PC-3 (cell line): ENCODE measurements around the gene PLD4. TPM values are rescaled to one million over a fixed set of nuclear protein-coding genes. Genes with fewer than 3 reads are reported as not detected.

Experiments
- ATAC-seq: fragments of 200-7000 bp; cut with Tn5 transposase; 2 replicates; pipeline ENCODE4 v1.9.1; 2020; ENCODE audit warnings: mild to moderate bottlenecking, moderate library complexity
- BruUV-seq: library from RNA; stranded (reverse); fragments of 400-500 nt; replicated peaks from 2 replicates; lab custom pipeline; 2021; lab: Mats Ljungman, UMichigan
- CTCF ChIA-PET: fragments of 300-600 bp; sonication (Branson Sonifier 250); formaldehyde crosslinking; loops from one replicate; lab custom pipeline; 2022; ENCODE audit warnings: antibody characterized with exemption; lab: Charles Lee
- POLR2A ChIA-PET: fragments of 300-600 bp; sonication (Branson Sonifier 250); formaldehyde crosslinking; loops from one replicate; lab custom pipeline; 2022; ENCODE audit warnings: antibody characterized with exemption; ENCODE audit not compliant: unreplicated experiment; lab: Charles Lee
- DNase-seq: peaks from one replicate; pipeline ENCODE4 v3.0.0-alpha.2; 2015
- H2AFZ ChIP-seq: fragments of 300-600 bp; sonication (generic); 2 replicates; pipeline ENCODE4 v1.6.0; 2016; ENCODE audit warnings: antibody characterized with exemption, low read length
- H3F3A ChIP-seq: fragments of 300-600 bp; sonication (generic); one replicate; pipeline ENCODE4 v1.6.0; 2017; ENCODE audit warnings: antibody characterized with exemption, low read length, control low read depth, mild to moderate bottlenecking; ENCODE audit not compliant: unreplicated experiment
- H3K27ac ChIP-seq: fragments of 300-600 bp; sonication (generic); 2 replicates; pipeline ENCODE4 v1.5.1; 2016; ENCODE audit warnings: mild to moderate bottlenecking, low read length
- H3K27me3 ChIP-seq: fragments of 300-600 bp; sonication (generic); 2 replicates; pipeline ENCODE4 v1.6.1; 2016; ENCODE audit warnings: low read length, mixed read lengths
- H3K36me3 ChIP-seq: fragments of 300-600 bp; sonication (generic); 2 replicates; pipeline ENCODE4 v1.6.1; 2016; ENCODE audit warnings: low read depth, mixed run types, low read length, mixed read lengths
- H3K4me1 ChIP-seq: fragments of 300-600 bp; sonication (generic); 2 replicates; pipeline ENCODE4 v1.5.1; 2016; ENCODE audit warnings: low read length; ENCODE audit not compliant: insufficient read depth
- H3K4me2 ChIP-seq: fragments of 300-600 bp; sonication (generic); 2 replicates; pipeline ENCODE4 v1.6.0; 2016; ENCODE audit warnings: low read length
- H3K4me3 ChIP-seq: fragments of 300-600 bp; sonication (generic); 2 replicates; pipeline ENCODE4 v1.5.1; 2016; ENCODE audit warnings: mild to moderate bottlenecking, low read length, mixed read lengths
- H3K79me2 ChIP-seq: fragments of 300-600 bp; sonication (generic); 2 replicates; pipeline ENCODE4 v1.6.1; 2017; ENCODE audit warnings: low read length, mixed read lengths
- H3K9ac ChIP-seq: fragments of 300-600 bp; sonication (generic); 2 replicates; pipeline ENCODE4 v1.6.0; 2016; ENCODE audit warnings: mild to moderate bottlenecking, low read length
- H3K9me2 ChIP-seq: fragments of 300-600 bp; sonication (generic); replicated peaks from 2 replicates; pipeline ENCODE4 v1.6.1; 2016; ENCODE audit warnings: mixed run types, low read length, mixed read lengths
- H3K9me3 ChIP-seq: fragments of 300-600 bp; sonication (generic); 2 replicates; pipeline ENCODE4 v1.6.1; 2016; ENCODE audit warnings: low read length, mixed read lengths
- H4K20me1 ChIP-seq: fragments of 300-600 bp; sonication (generic); 2 replicates; pipeline ENCODE4 v1.6.1; 2016; ENCODE audit warnings: low read length, mixed read lengths
- EZH2 ChIP-seq: fragments of 300-600 bp; sonication (generic); IDR thresholded peaks from one replicate; pipeline ENCODE4 v1.6.1; 2017; ENCODE audit warnings: antibody characterized with exemption, mild to moderate bottlenecking, low read length; ENCODE audit not compliant: unreplicated experiment
- EZH2phosphoT487 ChIP-seq: fragments of 300-600 bp; sonication (generic); IDR thresholded peaks from 2 replicates; pipeline ENCODE4 v1.6.1; 2018; ENCODE audit warnings: mild to moderate bottlenecking, antibody characterized with exemption, low read length, borderline replicate concordance
- intact Hi-C: fragments of 100-400 bp; cut with micrococcal nuclease; formaldehyde crosslinking; loops from 2 replicates; pipeline ENCODE4 v1.9.0; 2023
- total RNA-seq: library from RNA; depleted of rRNA; stranded (reverse); fragments of >200 nt; gene quantifications from 2 replicates; pipeline ENCODE4 v1.2.3, GENCODE V29; 2014
- TF ChIP-seq, protein P1 (sequence below): fragments of 300-600 bp; sonication (generic); conservative IDR thresholded peaks from 2 replicates; pipeline ENCODE4 v1.5.1; 2017; ENCODE audit warnings: antibody characterized with exemption, low read depth, mild to moderate bottlenecking, low read length

PLD4 gene
- total RNA-seq, 1 experiment from 2014 or later, result 0.04 TPM

- no peaks in the 10 kb centered on the region for H3K9me3 ChIP-seq
- no peaks in the 10 kb centered on the region for H3K36me3 ChIP-seq
- no peak overlapping the region for H3K4me3 ChIP-seq
- H3K27ac ChIP-seq, result no peak overlapping the region
- BruUV-seq, result no TSS peak
- H3F3A ChIP-seq, result no peaks in the 10 kb centered on the region
- no peaks in the 10 kb centered on the region for H3K4me1 ChIP-seq
- no peak overlapping the region for H3K4me2 ChIP-seq
- H4K20me1 ChIP-seq, result no peaks in the 10 kb centered on the region
- H3K9me2 ChIP-seq, result no peaks in the 10 kb centered on the region
- H3K9ac ChIP-seq, result no peak overlapping the region
- H3K27me3 ChIP-seq, result no peaks in the 10 kb centered on the region
- no peak overlapping the region for H2AFZ ChIP-seq
- ChIA-PET CTCF (no interaction called here), POLR2A (no interaction called here)
- ATAC-seq (no peak), DNase-seq (no peak)
- intact Hi-C loops, result no loop called here
- H3K79me2 ChIP-seq, result no peaks in the 10 kb centered on the region
- TF ChIP-seq EZH2phosphoT487, result no peak
- TF ChIP-seq, protein P1, sequence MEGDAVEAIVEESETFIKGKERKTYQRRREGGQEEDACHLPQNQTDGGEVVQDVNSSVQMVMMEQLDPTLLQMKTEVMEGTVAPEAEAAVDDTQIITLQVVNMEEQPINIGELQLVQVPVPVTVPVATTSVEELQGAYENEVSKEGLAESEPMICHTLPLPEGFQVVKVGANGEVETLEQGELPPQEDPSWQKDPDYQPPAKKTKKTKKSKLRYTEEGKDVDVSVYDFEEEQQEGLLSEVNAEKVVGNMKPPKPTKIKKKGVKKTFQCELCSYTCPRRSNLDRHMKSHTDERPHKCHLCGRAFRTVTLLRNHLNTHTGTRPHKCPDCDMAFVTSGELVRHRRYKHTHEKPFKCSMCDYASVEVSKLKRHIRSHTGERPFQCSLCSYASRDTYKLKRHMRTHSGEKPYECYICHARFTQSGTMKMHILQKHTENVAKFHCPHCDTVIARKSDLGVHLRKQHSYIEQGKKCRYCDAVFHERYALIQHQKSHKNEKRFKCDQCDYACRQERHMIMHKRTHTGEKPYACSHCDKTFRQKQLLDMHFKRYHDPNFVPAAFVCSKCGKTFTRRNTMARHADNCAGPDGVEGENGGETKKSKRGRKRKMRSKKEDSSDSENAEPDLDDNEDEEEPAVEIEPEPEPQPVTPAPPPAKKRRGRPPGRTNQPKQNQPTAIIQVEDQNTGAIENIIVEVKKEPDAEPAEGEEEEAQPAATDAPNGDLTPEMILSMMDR, result no peak
- TF ChIP-seq EZH2, result no peak
Observed at GRCh38 chr14:104939666-104940410, 15.2 kb downstream of the PLD4 start.

- ChIA-PET CTCF (no interaction called here), POLR2A (no interaction called here)
- no peaks in the 10 kb centered on the region for H4K20me1 ChIP-seq
- no peaks in the 10 kb centered on the region for H3K9me3 ChIP-seq
- H3K79me2 ChIP-seq, result no peaks in the 10 kb centered on the region
- DNase-seq (peak; percentile 10), ATAC-seq (no peak)
- TF ChIP-seq, protein P1, result peak; percentile 30; the same call in 1 of the 2 replicates
- TF ChIP-seq EZH2, result no peak
- H3K27me3 ChIP-seq, result no peaks in the 10 kb centered on the region
- H3K4me1 ChIP-seq, result no peaks in the 10 kb centered on the region
- no peaks in the 10 kb centered on the region for H3F3A ChIP-seq
- H3K4me2 ChIP-seq, result no peak overlapping the region
- no peak overlapping the region for H3K27ac ChIP-seq
- H2AFZ ChIP-seq, result no peak overlapping the region
- no TSS peak for BruUV-seq
- H3K9ac ChIP-seq, result no peak overlapping the region
- no peaks in the 10 kb centered on the region for H3K36me3 ChIP-seq
- no peaks in the 10 kb centered on the region for H3K9me2 ChIP-seq
- H3K4me3 ChIP-seq, result no peak overlapping the region
- intact Hi-C loops, result no loop called here
Observed at GRCh38 chr14:104940526-104941150, 16.0 kb downstream of the PLD4 start.
